B cell (primary cell): Measurements from ENCODE around the gene USP36. TPM values are rescaled to one million over a fixed set of nuclear protein-coding genes. Genes with fewer than 3 reads are reported as not detected.

Source experiments
- ATAC-seq: fragments of 200-7000 bp; cut with Tn5 transposase; one replicate; pipeline ENCODE4 v1.10.0; 2021; ENCODE audit warnings: low read depth, mild to moderate bottlenecking, moderate number of reproducible peaks, moderate library complexity
- CTCF ChIA-PET: fragments of 350-600 bp; sonication (Branson Sonifier 250); formaldehyde crosslinking; loops from one replicate; lab custom pipeline; 2021; ENCODE audit warnings: antibody characterized with exemption, inconsistent platforms; lab: Charles Lee
- POLR2A ChIA-PET: fragments of 350-600 bp; sonication (Branson Sonifier 250); formaldehyde crosslinking; loops from one replicate; lab custom pipeline; 2021; ENCODE audit warnings: antibody characterized with exemption; lab: Charles Lee
- DNase-seq: peaks from one replicate; pipeline ENCODE4 v3.0.0; 2013
- H2AFZ ChIP-seq: 2 replicates; pipeline ENCODE4 v1.6.1; 2012; ENCODE audit warnings: mild to moderate bottlenecking, low read depth, low read length; ENCODE audit not compliant: insufficient read depth, poor library complexity, severe bottlenecking
- H3K27ac ChIP-seq, 2 donors: 1 replicate in 1 of 2; 2 replicates in 1 of 2; pipeline ENCODE4 v1.5.1; 2012 to 2013; ENCODE audit warnings: low read length in 2 of 2, mild to moderate bottlenecking in 2 of 2, moderate library complexity in 1 of 2
- H3K27me3 ChIP-seq, 4 experiments: fragments of 200-600 bp in 1 of 4; sonication (generic) in 1 of 4; replicated peaks in 1 of 4; 1 replicate in 2 of 4; 2 replicates in 2 of 4; pipeline versions ENCODE4 v1.6.1 to v1.7.0; 2013 to 2016; ENCODE audit warnings: low read length in 3 of 4, mild to moderate bottlenecking in 2 of 4, mixed read lengths in 1 of 4, moderate library complexity in 1 of 4; ENCODE audit not compliant: insufficient read depth in 4 of 4, control insufficient read depth in 3 of 4; ENCODE audit errors: control extremely low read depth in 1 of 4
- H3K36me3 ChIP-seq, 2 experiments: replicated peaks in 1 of 2; 1 replicate in 1 of 2; 2 replicates in 1 of 2; pipeline versions ENCODE4 v1.6.1 to v1.7.1; 2013; ENCODE audit warnings: low read length in 1 of 2; ENCODE audit not compliant: insufficient read depth in 2 of 2, control insufficient read depth in 1 of 2; ENCODE audit errors: control extremely low read depth in 1 of 2, extremely low read depth in 1 of 2
- H3K4me1 ChIP-seq, 2 donors: fragments of 200-600 bp in 1 of 2; sonication (generic) in 1 of 2; 1 replicate in 1 of 2; 2 replicates in 1 of 2; pipeline versions ENCODE4 v1.5.1 to v1.6.1; 2013 to 2017; ENCODE audit warnings: low read length in 2 of 2; ENCODE audit not compliant: control insufficient read depth in 2 of 2, insufficient read depth in 2 of 2
- H3K4me2 ChIP-seq: replicated peaks from 2 replicates; pipeline ENCODE3; 2012; ENCODE audit warnings: mild to moderate bottlenecking, low read depth, low read length; ENCODE audit not compliant: poor library complexity, severe bottlenecking
- H3K4me3 ChIP-seq, 5 experiments: fragments of 200-600 bp in 1 of 5; sonication (generic) in 1 of 5; 1 replicate in 3 of 5; 2 replicates in 2 of 5; pipeline versions ENCODE4 v1.5.1 to v1.7.0; 2011 to 2016; ENCODE audit warnings: low read length in 4 of 5, mild to moderate bottlenecking in 4 of 5, low read depth in 2 of 5, control low read depth in 1 of 5, moderate library complexity in 1 of 5; ENCODE audit not compliant: insufficient read depth in 1 of 5; ENCODE audit errors: control extremely low read depth in 1 of 5, extremely low read depth in 1 of 5
- H3K79me2 ChIP-seq: fragments of 200-600 bp; sonication (generic); one replicate; pipeline ENCODE4 v1.6.0; 2016; ENCODE audit warnings: low read length; ENCODE audit not compliant: control insufficient read depth, insufficient read depth
- H3K9ac ChIP-seq: fragments of 200-600 bp; sonication (generic); 2 replicates; pipeline ENCODE4 v1.6.1; 2017; ENCODE audit warnings: mild to moderate bottlenecking, low read length, moderate library complexity
- H3K9me3 ChIP-seq, 3 donors: one replicate each; pipeline versions ENCODE4 v1.6.1 to v1.7.1; 2013; ENCODE audit warnings: low read length in 2 of 3; ENCODE audit not compliant: control insufficient read depth in 2 of 3, insufficient read depth in 1 of 3; ENCODE audit errors: control extremely low read depth in 1 of 3
- H4K20me1 ChIP-seq: 2 replicates; pipeline ENCODE4 v1.6.0; 2012; ENCODE audit warnings: mild to moderate bottlenecking, low read length; ENCODE audit not compliant: insufficient read depth, control insufficient read depth, poor library complexity, severe bottlenecking
- H3K27ac Mint-ChIP-seq: one replicate; pipeline ENCODE4 v1.8.0; 2021; ENCODE audit warnings: mixed read lengths
- H3K27me3 Mint-ChIP-seq: one replicate; pipeline ENCODE4 v1.8.0; 2021; ENCODE audit warnings: mixed read lengths
- H3K4me1 Mint-ChIP-seq: one replicate; pipeline ENCODE4 v1.8.0; 2021; ENCODE audit warnings: mixed read lengths
- H3K4me3 Mint-ChIP-seq: one replicate; pipeline ENCODE4 v1.8.0; 2021; ENCODE audit warnings: mixed read lengths
- H3K9me3 Mint-ChIP-seq: one replicate; pipeline ENCODE4 v1.8.0; 2022; ENCODE audit warnings: mixed read lengths; ENCODE audit not compliant: insufficient read depth
- EZH2 ChIP-seq: IDR thresholded peaks from 2 replicates; pipeline ENCODE4 v1.6.1; 2012; ENCODE audit warnings: borderline replicate concordance, low read depth, mild to moderate bottlenecking, moderate library complexity, low read length; ENCODE audit not compliant: insufficient read depth, poor library complexity, severe bottlenecking
- WGBS: methylation state at CpG from one replicate; pipeline ENCODE4 v1.1.5; 2013; ENCODE audit warnings: missing lambda C conversion rate; ENCODE audit not compliant: insufficient coverage; 5-methylcytosine and 5-hydroxymethylcytosine counted together
- intact Hi-C: fragments of 100-400 bp; cut with micrococcal nuclease; formaldehyde crosslinking; loops from one replicate; pipeline ENCODE4 v1.10.0; 2022
- polyA plus RNA-seq: library from polyadenylated mRNA; depleted of rRNA; stranded (reverse); fragments of >200 nt; gene quantifications from 2 replicates; pipeline ENCODE4 v1.2.3, GENCODE V29; 2012
- total RNA-seq, 2 donors: library from RNA; stranded (reverse); fragments of 120-200 nt in 1 of 2; gene quantifications; 1 replicate in 1 of 2; 2 replicates in 1 of 2; pipeline versions ENCODE4 v1.2.3 to v1.2.4, GENCODE V29; 2013 to 2022
- TF ChIP-seq, protein P1 (sequence below): fragments of 200-600 bp; IDR thresholded peaks from one replicate; pipeline ENCODE4 v1.8.0; 2022; ENCODE audit warnings: antibody characterized with exemption, mild to moderate bottlenecking

Gene USP36
- total and polyA plus RNA-seq, 2 donors (not counting 1 experiment from before 2014, with no cell fraction given): 52.2 to 137 TPM

DNA sequence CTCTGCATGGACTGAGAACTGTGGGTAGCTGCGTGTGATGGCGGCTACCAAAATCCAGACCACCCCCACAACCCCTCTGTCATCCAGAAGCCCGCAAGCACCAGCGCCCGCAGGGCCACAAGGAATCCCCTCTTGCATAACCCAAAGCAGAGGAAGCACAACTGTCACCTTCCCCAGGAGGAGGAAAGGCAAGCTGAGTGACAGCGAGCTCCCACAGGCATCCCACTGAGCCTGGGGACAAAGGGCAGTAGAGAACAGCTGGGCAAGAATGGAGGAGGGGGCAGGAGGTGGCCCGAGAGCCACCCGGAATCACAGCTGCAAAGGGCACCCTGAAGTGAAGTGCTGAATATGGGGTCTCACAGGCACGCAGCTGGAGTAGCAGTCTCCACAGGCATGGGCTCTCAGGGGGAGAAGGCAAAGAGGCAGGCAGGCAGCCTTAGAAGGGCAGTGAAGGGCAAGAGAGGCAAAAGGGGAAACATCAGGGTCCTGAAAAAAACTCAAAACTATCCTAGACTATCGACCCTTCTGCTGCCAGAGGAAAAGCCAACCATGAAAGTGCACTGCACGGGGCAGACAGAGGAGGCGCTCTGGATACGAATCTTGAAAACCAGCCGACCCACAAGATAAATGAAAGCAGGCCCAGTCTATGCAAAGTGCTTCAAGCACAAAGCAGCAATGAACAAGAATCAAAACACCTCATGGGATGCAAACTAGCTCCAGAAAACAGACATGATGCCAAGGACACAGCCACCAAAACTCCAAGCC, 17.1 kb downstream of the USP36 start:
- Histone ChIP-seq H3K27me3 (no peaks in the 10 kb centered on the region), H3K9me3 (no peaks in the 10 kb centered on the region), H3K9ac (no peak overlapping the region), H3K27ac (no peak overlapping the region), H3K36me3 (peaks cover 4 to 87% of the 10 kb centered on the region in 2 experiments), H2AFZ (no peak overlapping the region), H3K4me1 (peaks cover 8 to 11% of the 10 kb centered on the region in 2 donors), H4K20me1 (peaks cover 32% of the 10 kb centered on the region), H3K4me3 (no peak overlapping the region), H3K79me2 (peaks cover 31% of the 10 kb centered on the region), H3K4me2 (no peak overlapping the region)
- no peaks in the 10 kb centered on the region for H3K27me3 Mint-ChIP-seq
- H3K9me3 Mint-ChIP-seq: no peaks in the 10 kb centered on the region
- no peak for DNase-seq
- peaks cover 19% of the 10 kb centered on the region for H3K4me1 Mint-ChIP-seq
- ATAC-seq: no peak
- H3K4me3 Mint-ChIP-seq: no peak overlapping the region
- intact Hi-C loops: no loop called here
- H3K27ac Mint-ChIP-seq: no peak overlapping the region
- ChIA-PET POLR2A (no interaction called here), CTCF (no interaction called here)
- TF ChIP-seq, protein P1, sequence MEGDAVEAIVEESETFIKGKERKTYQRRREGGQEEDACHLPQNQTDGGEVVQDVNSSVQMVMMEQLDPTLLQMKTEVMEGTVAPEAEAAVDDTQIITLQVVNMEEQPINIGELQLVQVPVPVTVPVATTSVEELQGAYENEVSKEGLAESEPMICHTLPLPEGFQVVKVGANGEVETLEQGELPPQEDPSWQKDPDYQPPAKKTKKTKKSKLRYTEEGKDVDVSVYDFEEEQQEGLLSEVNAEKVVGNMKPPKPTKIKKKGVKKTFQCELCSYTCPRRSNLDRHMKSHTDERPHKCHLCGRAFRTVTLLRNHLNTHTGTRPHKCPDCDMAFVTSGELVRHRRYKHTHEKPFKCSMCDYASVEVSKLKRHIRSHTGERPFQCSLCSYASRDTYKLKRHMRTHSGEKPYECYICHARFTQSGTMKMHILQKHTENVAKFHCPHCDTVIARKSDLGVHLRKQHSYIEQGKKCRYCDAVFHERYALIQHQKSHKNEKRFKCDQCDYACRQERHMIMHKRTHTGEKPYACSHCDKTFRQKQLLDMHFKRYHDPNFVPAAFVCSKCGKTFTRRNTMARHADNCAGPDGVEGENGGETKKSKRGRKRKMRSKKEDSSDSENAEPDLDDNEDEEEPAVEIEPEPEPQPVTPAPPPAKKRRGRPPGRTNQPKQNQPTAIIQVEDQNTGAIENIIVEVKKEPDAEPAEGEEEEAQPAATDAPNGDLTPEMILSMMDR: no peak
- TF ChIP-seq EZH2: no peak
- WGBS: 97% methylated on average over 12 of the region's 14 CpGs

DNA sequence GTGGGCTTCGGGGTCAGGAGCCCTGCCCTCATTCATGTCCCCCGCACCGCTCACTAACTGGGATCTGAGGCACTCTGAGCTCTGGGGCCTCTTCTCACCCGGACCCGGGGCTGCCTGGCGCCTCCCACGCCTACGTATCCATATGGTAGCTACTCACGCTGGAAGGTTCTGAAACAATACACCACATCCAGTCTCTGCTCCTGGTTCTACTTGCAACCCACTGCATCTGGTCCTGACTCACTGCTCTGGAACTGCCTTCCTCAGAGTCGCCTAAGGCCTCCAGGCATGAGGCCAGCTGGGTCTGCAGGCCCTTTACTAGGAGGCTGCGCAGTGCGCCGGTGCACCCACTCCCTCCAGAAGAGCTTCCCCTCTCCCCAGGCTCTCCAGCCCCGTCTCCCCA, 18.1 kb downstream of the USP36 start:
- peaks cover 8 to 11% of the 10 kb centered on the region in 2 donors for H3K4me1 ChIP-seq
- no peak overlapping the region for H3K27ac Mint-ChIP-seq
- ATAC-seq: no peak
- no peak overlapping the region for H3K4me3 ChIP-seq
- no peak overlapping the region for H3K4me3 Mint-ChIP-seq
- ChIA-PET CTCF (no interaction called here), POLR2A (interaction anchor here (0.6 kb wide), 1 partner anchor 28 kb away, joined by 3 read pairs; no protein-coding TSS in a partner anchor)
- intact Hi-C loops: no loop called here
- H3K36me3 ChIP-seq: peaks cover 4 to 88% of the 10 kb centered on the region in 2 experiments
- no peaks in the 10 kb centered on the region for H3K9me3 Mint-ChIP-seq
- no peak overlapping the region for H2AFZ ChIP-seq
- no peaks in the 10 kb centered on the region for H3K27me3 ChIP-seq
- H3K79me2 ChIP-seq: peaks cover 26% of the 10 kb centered on the region
- no peak overlapping the region for H3K4me2 ChIP-seq
- H3K27ac ChIP-seq: no peak overlapping the region
- TF ChIP-seq, protein P1: no peak
- no peak for TF ChIP-seq EZH2
- no peaks in the 10 kb centered on the region for H3K9me3 ChIP-seq
- WGBS: 97% methylated on average over 14 of the region's 14 CpGs
- no peak overlapping the region for H3K9ac ChIP-seq
- no peaks in the 10 kb centered on the region for H3K27me3 Mint-ChIP-seq
- H4K20me1 ChIP-seq: peaks cover 30% of the 10 kb centered on the region
- DNase-seq: no peak
- H3K4me1 Mint-ChIP-seq: peaks cover 19% of the 10 kb centered on the region
